A549 (cell line): Measurements from ENCODE around the gene GSTCD. TPM values are rescaled to one million over a fixed set of nuclear protein-coding genes. Genes with fewer than 3 reads are reported as not detected.

Source experiments
- ATAC-seq, 2 experiments: fragments of 200-7000 bp in 1 of 2; fragments of >200 bp in 1 of 2; cut with Nextera tagmentation in 1 of 2; cut with Tn5 transposase in 1 of 2; 3 replicates each; pipeline versions ENCODE4 v1.8.0 to v1.9.1; 2018 to 2020; ENCODE audit warnings: mild to moderate bottlenecking in 1 of 2, moderate library complexity in 1 of 2
- CTCF ChIA-PET: fragments of 300-600 bp; sonication (Branson Sonifier 250); formaldehyde crosslinking; extraction: SDS; loops from one replicate; lab custom pipeline; 2021; ENCODE audit warnings: antibody characterized with exemption, inconsistent platforms; lab: Yijun Ruan, JAX
- POLR2A ChIA-PET: fragments of 350-600 bp; formaldehyde crosslinking; extraction: SDS; loops from one replicate; lab custom pipeline; 2021; ENCODE audit warnings: antibody characterized with exemption, inconsistent platforms; lab: Yijun Ruan, JAX
- DNase-seq, 2 experiments: peaks; one replicate each; pipeline versions ENCODE4 v3.0.0 to v3.0.0-alpha.2; 2011 to 2016; ENCODE audit warnings: low read depth in 1 of 2, low spot score in 1 of 2
- FAIRE-seq: peaks from 2 replicates; lab custom pipeline; 2011; peaks lifted over from hg19 to GRCh38; lab: Jason Lieb, UNC
- H3K27ac ChIP-seq, 2 experiments: fragments of >200 bp; sonication (Bioruptor Twin); formaldehyde crosslinking; 3 replicates each; pipeline ENCODE4 v1.5.1; 2016 to 2017
- H3K4me1 ChIP-seq: fragments of >200 bp; sonication (Bioruptor Twin); formaldehyde crosslinking; 3 replicates; pipeline ENCODE4 v1.6.1; 2016
- H3K4me2 ChIP-seq: fragments of >200 bp; sonication (Bioruptor Twin); formaldehyde crosslinking; 3 replicates; pipeline ENCODE4 v1.6.1; 2016
- H3K4me3 ChIP-seq: fragments of >200 bp; sonication (Bioruptor Twin); formaldehyde crosslinking; 3 replicates; pipeline ENCODE4 v1.5.1; 2016
- H3K9me3 ChIP-seq: fragments of >200 bp; sonication (Bioruptor Twin); formaldehyde crosslinking; 3 replicates; pipeline ENCODE4 v1.6.1; 2016
- ATOH8 ChIP-seq: fragments of 250-450 bp; sonication (Bioruptor Pico); IDR thresholded peaks from 2 replicates; pipeline ENCODE4 v1.5.0; 2020; ENCODE audit warnings: low read depth, mild to moderate bottlenecking, moderate library complexity
- BCL3 ChIP-seq: fragments of >200 bp; sonication (Bioruptor Twin); formaldehyde crosslinking; IDR thresholded peaks from 3 replicates; pipeline ENCODE4 v1.6.1; 2016
- BHLHE40 ChIP-seq: IDR thresholded peaks from 2 replicates; pipeline ENCODE4 v1.6.1; 2012; ENCODE audit warnings: low read depth, low read length, inconsistent platforms
- CBX8 ChIP-seq: fragments of 200-600 bp; sonication (generic); IDR thresholded peaks from 2 replicates; pipeline ENCODE4 v1.6.1; 2016
- CEBPB ChIP-seq, 2 experiments: fragments of >200 bp in 1 of 2; sonication (Bioruptor Twin) in 1 of 2; formaldehyde crosslinking in 1 of 2; IDR thresholded peaks; 2 replicates each; pipeline ENCODE4 v1.6.1; 2012 to 2016
- CTCF ChIP-seq: fragments of >200 bp; sonication (Bioruptor Twin); formaldehyde crosslinking; IDR thresholded peaks from 3 replicates; pipeline ENCODE4 v1.5.1; 2016
- E2F6 ChIP-seq: IDR thresholded peaks from 2 replicates; pipeline ENCODE4 v1.6.1; 2012; ENCODE audit warnings: low read depth, borderline replicate concordance
- EHF ChIP-seq: fragments of 250-450 bp; sonication (Bioruptor Pico); IDR thresholded peaks from 2 replicates; pipeline ENCODE4 v1.5.0; 2020; ENCODE audit warnings: mild to moderate bottlenecking
- ELK1 ChIP-seq: fragments of 150-350 bp; IDR thresholded peaks from 2 replicates; pipeline ENCODE4 v1.6.1; 2014; ENCODE audit warnings: low read depth, mild to moderate bottlenecking, low read length
- ESRRA ChIP-seq: fragments of 150-350 bp; IDR thresholded peaks from 2 replicates; pipeline ENCODE4 v1.6.1; 2014; ENCODE audit warnings: mild to moderate bottlenecking, low read length, borderline replicate concordance
- HES2 ChIP-seq: fragments of >200 bp; sonication (Bioruptor Twin); formaldehyde crosslinking; IDR thresholded peaks from 2 replicates; pipeline ENCODE4 v1.6.1; 2016
- HEYL ChIP-seq: fragments of 250-450 bp; sonication (Bioruptor Pico); IDR thresholded peaks from 2 replicates; pipeline ENCODE4 v1.8.0; 2021; ENCODE audit warnings: mild to moderate bottlenecking, moderate library complexity
- HMGXB4 ChIP-seq: fragments of 250-450 bp; sonication (Bioruptor Pico); IDR thresholded peaks from 2 replicates; pipeline ENCODE4 v1.5.0; 2021; ENCODE audit warnings: mild to moderate bottlenecking, moderate library complexity, borderline replicate concordance
- HOXA7 ChIP-seq: fragments of 250-450 bp; sonication (Bioruptor Pico); IDR thresholded peaks from 2 replicates; pipeline ENCODE4 v1.5.0; 2020; ENCODE audit warnings: mild to moderate bottlenecking, moderate library complexity
- HOXB5 ChIP-seq: fragments of 250-450 bp; sonication (Bioruptor Pico); IDR thresholded peaks from 2 replicates; pipeline ENCODE4 v1.5.0; 2020; ENCODE audit warnings: mild to moderate bottlenecking, moderate library complexity
- KDM1A ChIP-seq: fragments of 200-600 bp; sonication (generic); IDR thresholded peaks from 2 replicates; pipeline ENCODE4 v1.6.1; 2016; ENCODE audit warnings: low read depth, mild to moderate bottlenecking
- KDM5A ChIP-seq: fragments of 200-600 bp; sonication (generic); IDR thresholded peaks from 2 replicates; pipeline ENCODE4 v1.6.1; 2016; ENCODE audit warnings: antibody characterized with exemption, mild to moderate bottlenecking
- RARB ChIP-seq: fragments of 250-450 bp; sonication (Bioruptor Pico); IDR thresholded peaks from 2 replicates; pipeline ENCODE4 v1.8.0; 2021; ENCODE audit warnings: mild to moderate bottlenecking, moderate library complexity
- RCOR1 ChIP-seq: fragments of 150-350 bp; IDR thresholded peaks from 2 replicates; pipeline ENCODE4 v1.6.1; 2014; ENCODE audit warnings: antibody characterized with exemption, low read length, low read depth
- RNF2 ChIP-seq: fragments of 200-600 bp; sonication (generic); IDR thresholded peaks from 2 replicates; pipeline ENCODE4 v1.6.1; 2016; ENCODE audit warnings: low read depth, mild to moderate bottlenecking, antibody characterized with exemption, moderate library complexity, borderline replicate concordance
- TP53 ChIP-seq: fragments of 250-450 bp; sonication (Bioruptor Pico); IDR thresholded peaks from 2 replicates; pipeline ENCODE4 v1.5.0; 2021; ENCODE audit warnings: mild to moderate bottlenecking, moderate library complexity
- ZFP36 ChIP-seq: fragments of 450-650 bp; IDR thresholded peaks from 2 replicates; pipeline ENCODE4 v1.6.1; 2014; ENCODE audit warnings: borderline replicate concordance; ENCODE audit not compliant: partially characterized antibody
- WGBS: methylation state at CpG from one replicate; pipeline ENCODE4 v1.1.6; 2017; ENCODE audit errors: missing lambda C conversion rate; 5-methylcytosine and 5-hydroxymethylcytosine counted together
- polyA plus RNA-seq, 4 experiments: library from polyadenylated mRNA; depleted of rRNA in 3 of 4; stranded (reverse); fragments of >200 nt; fragmentation: RNase III in 1 of 4; extraction: RNeasy Plus Mini Kit Qiagen cat#74134 plus additional on column Dnase treatment in 1 of 4; gene quantifications; 2 replicates in 3 of 4; 3 replicates in 1 of 4; pipeline ENCODE4 v1.2.3, GENCODE V29; 2011 to 2017

Gene GSTCD
- polyA plus RNA-seq, 2 of the 4 experiments (the other 2 are of a cell fraction), result 10.0 to 28.7 TPM

GRCh38 chr4:105709081-105709450 is 482 bp downstream of the GSTCD start:
- TF ChIP-seq RCOR1, result no peak
- TF ChIP-seq KDM5A, result 0 out of 2 replicates have a peak, but pooled peaks have one; percentile 1

GRCh38 chr4:105710012-105710600 is 1.5 kb downstream of the GSTCD start:
- peaks cover 22% of the 10 kb centered on the region for H3K4me1 ChIP-seq
- H3K27ac ChIP-seq, result no peak overlapping the region
- FAIRE-seq (no peak), DNase-seq (no peak), ATAC-seq (no peak)
- WGBS, result 61% methylated on average over 14 of the region's 16 CpGs
- H3K4me3 ChIP-seq, result peak overlapping the region; percentile 84; the same call in 2 of the 3 replicates
- POLR2A ChIA-PET, result interaction anchor here (0.7 kb wide), 1 partner anchor 17 kb away, joined by 8 read pairs; no protein-coding TSS in a partner anchor
- peak overlapping the region; percentile 79 for H3K4me2 ChIP-seq
- CTCF ChIA-PET, result interaction anchor here (1.6 kb wide), 1 partner anchor 236 kb away, joined by 4 read pairs; the partner anchor contains the start of gene PPA2
- no peak for TF ChIP-seq KDM5A
- TF ChIP-seq E2F6, result no peak
- no peak for TF ChIP-seq BCL3
- no peak for TF ChIP-seq HEYL (CRISPR knock-in tag)
- TF ChIP-seq HMGXB4 (CRISPR knock-in tag), result no peak
- TF ChIP-seq ATOH8 (CRISPR knock-in tag), result no peak
- no peak for TF ChIP-seq CEBPB (IDR thresholded peaks at IDR 0.05)
- TF ChIP-seq HOXB5, result no peak
- TF ChIP-seq EHF (CRISPR knock-in tag), result no peak
- no peak for TF ChIP-seq ELK1
- no peak for TF ChIP-seq RARB
- TF ChIP-seq CBX8, result no peak
- H3K9me3 ChIP-seq, result no peaks in the 10 kb centered on the region

More at GRCh38 chr4:105709081-105709450, 482 bp downstream of the GSTCD start:
- Histone ChIP-seq H3K27ac (peak overlapping the region; percentile 80 to 97), H3K4me3 (peak overlapping the region; percentile 84), H3K4me1 (peaks cover 21% of the 10 kb centered on the region), H3K4me2 (peak overlapping the region; percentile 79), H3K9me3 (no peaks in the 10 kb centered on the region)
- DNase-seq (peak in 1 of 2 experiments; percentile 3), FAIRE-seq (no peak), ATAC-seq (peak; percentile 72 to 80)
- POLR2A ChIA-PET, result no interaction called here
- CTCF ChIA-PET, result interaction anchor here (1.6 kb wide), 1 partner anchor 235 kb away, joined by 4 read pairs; the partner anchor contains the start of gene PPA2
- 0% methylated on average over 2 of the region's 11 CpGs for WGBS

- ATAC-seq, result no peak
- FAIRE-seq, result no peak
- Histone ChIP-seq H3K9me3 (no peaks in the 10 kb centered on the region), H3K4me2 (peak overlapping the region; percentile 79), H3K4me3 (no peak overlapping the region), H3K27ac (no peak overlapping the region), H3K4me1 (peaks cover 26% of the 10 kb centered on the region)
- WGBS, result 81% methylated on average over 6 of the region's 6 CpGs
- POLR2A ChIA-PET, result interaction anchor here (0.7 kb wide), 1 partner anchor 17 kb away, joined by 8 read pairs; no protein-coding TSS in a partner anchor
- CTCF ChIA-PET, result interaction anchor here (0.9 to 1.6 kb wide), 2 partner anchors 189 to 237 kb away, joined by 3 to 4 read pairs; partner anchors contain the start of gene PPA2
- DNase-seq, result no peak
- TF ChIP-seq TP53 (no peak), HES2 (no peak), HOXA7 (CRISPR knock-in tag) (no peak), ZFP36 (no peak), KDM1A (no peak), BHLHE40 (no peak), ESRRA (no peak), CTCF (no peak), RNF2 (no peak), EHF (CRISPR knock-in tag) (no peak)
Measured at GRCh38 chr4:105710678-105711077, 2.1 kb downstream of the GSTCD start.
